NCI-H748 (cell line): Measurements from ENCODE around the gene A1BG.

ENCODE experiments used
- DNase-seq: peaks from one replicate; lab custom pipeline; 2025; ENCODE audit not compliant: unreplicated experiment; lab: John Stamatoyannopoulos, UW

Gene A1BG

DNA sequence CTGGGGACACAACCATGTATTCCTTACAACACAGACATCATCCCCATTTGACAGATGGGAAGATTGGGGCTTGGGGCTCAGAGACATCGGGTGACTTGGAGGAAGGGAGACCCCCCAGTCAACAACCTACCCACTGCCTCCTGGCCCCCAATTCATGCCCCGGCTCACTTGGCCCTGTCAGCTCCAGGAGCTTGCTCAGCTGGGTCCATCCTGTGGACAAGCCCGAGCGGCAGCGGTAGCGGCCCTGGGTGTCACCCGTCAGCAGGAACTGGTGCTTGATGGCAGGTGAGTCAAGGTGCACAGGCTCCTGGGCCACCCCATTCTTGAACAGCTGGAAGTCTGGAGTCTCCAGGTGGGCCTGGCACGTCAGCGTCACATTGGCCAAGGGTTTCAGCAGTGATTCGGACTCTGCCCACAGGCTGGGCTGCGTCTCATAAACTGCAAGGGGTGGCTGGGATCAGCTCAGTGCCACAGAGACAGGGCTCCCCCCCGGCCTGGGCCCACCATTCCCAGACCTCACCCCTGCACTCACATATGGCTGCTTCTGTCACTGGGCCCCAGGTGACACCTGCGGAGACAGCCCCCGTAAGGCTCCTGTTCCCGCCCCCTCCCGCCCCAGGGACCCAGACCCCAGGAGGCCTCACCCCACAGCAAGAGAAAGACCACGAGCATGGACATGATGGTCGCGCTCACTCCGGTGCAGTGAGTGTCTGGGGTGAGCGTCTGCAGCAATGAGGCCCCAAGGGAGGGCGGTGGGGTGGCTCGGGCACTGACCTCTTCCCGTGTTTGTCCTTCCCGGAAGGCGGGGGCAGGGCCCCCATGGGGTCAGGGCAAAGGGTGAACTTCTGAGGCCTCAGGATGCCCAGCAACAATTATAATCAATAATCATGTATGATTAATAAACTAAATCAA is at the start of gene A1BG:
TSS of gene A1BG (minus strand) at position 733 of the 912 bp plus-strand sequence. CDS start at position 678, 55 bp downstream.
- DNase-seq: no peak

DNA sequence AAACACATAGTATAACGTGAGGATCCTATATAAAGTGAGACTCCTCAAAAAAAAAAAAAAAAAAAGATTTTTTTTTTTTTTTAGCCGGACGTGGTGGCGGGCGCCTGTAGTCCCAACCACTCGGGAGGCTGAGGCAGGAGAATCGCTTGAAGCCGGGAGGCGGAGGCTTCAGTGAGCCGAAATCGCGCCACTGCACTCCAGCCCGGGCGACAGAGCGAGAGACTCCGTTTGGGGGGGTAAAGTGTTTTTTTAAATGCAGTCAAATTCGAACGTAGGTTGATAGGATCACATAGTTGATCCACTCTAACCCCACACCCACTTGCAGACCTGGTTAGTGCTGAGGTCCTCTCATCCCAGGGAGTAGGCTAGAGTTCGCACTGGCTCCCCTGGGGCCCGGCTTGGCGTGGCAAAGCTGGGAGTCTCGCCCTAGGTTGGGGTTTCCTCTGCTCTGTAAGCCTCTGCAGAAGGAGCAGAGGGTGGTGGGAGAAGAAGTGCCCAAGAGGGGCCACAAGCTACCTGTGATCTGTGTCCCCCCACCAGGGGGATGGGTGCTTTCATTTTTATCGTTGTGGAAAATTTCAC is 48.6 kb upstream of the A1BG start:
- DNase-seq: peak; percentile 44

DNA sequence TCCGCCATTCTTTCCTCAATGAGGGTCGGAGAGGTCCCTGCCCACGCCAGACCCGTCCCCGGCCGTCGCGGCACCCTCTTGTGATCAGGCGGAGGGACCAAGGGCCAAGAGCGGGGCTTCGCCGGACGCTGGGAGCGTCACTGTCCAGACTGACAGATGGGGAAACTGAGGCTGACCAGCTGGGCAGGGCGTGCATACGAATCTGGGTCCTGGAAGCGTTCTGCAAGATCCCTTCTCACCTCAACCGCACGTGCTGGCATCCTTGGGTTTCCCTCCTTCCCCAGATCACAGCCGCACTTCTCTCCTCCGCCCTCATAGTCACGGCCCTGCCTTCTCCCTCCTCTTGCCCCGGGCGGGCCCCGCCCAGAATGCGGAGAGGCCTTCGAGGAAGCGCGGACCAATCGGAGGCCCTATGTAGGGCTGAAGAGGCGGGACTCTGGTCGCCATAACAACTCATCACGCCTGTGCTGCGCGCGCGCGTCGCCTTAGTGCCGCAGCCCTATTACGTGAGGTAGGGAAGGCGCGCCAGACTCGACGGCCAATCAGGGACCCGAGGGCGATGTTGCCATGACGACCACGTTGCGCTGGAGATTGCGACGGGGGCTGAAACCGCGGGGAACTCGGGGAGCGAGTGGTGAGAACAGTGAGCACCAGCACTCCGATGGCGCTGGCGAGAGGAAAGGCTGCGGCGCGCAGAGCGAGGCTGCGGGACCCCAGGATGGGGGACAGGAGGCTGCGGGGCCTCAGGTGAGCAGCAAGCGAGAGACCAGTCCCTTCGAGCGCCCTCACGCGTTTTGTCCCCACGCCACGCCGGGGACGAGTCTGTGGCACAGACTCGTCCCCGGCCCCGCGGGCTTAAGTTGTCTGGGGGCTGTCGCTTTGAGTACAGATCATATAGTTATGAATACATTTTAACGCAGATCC is 47.9 kb upstream of the A1BG start:
- DNase-seq: peak; percentile 100

DNA sequence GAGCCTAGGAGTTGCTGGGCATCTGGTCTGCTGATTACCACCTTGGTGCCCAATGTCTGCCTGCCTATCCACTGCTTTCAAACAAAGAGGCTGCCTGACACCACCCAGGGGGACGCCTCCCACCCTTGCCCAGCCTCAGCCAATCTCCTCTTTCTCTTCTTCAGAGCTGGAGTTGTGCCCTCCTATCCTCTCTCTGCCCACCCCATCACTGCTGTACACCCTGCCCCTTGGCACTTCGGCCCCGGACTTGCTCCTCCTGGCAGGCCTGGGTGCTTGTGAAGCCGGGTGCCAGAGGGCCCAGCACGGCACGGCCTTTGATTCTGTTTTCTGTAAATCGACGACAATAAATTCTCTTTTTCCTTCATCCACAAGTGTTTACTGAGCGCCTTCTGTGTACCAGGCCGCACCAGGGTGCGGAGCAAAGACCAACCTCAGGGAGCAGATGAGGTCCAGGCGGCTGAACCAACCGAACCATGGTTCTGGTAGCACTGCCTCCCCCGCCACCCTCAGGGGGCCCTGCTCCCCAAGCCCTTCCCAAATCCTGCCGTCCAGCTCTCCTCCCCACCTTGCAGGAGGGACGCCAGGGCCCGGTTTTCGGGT is 47.1 kb upstream of the A1BG start:
- DNase-seq: peak; percentile 74

- DNase-seq: no peak
Observed at GRCh38 chr19:58399903-58400302, 46.6 kb upstream of the A1BG start.

GRCh38 chr19:58398545-58398944 is 45.3 kb upstream of the A1BG start:
- DNase-seq: no peak

DNA sequence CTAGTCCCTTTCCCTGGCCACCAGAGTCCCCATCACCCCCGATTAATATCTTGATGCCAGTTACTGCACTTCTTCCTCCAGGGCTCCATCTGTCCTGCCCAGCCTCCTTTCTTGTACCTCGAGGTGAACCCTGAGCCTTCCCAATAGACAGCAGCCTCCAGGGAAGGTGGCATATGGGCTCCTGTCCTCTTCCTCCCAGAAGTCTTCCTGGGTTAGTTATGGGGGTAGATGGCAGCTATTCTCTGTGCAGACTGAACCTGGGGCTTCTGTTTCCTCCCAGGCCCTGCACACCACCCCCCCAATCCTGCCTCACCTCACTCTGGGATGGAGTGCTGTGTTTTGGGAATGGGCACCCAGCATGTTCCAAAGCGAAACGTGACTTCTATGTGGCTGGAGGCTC is 44.8 kb upstream of the A1BG start:
- DNase-seq: no peak

- no peak for DNase-seq
Observed at GRCh38 chr19:58397533-58398037, 44.3 kb upstream of the A1BG start.

DNA sequence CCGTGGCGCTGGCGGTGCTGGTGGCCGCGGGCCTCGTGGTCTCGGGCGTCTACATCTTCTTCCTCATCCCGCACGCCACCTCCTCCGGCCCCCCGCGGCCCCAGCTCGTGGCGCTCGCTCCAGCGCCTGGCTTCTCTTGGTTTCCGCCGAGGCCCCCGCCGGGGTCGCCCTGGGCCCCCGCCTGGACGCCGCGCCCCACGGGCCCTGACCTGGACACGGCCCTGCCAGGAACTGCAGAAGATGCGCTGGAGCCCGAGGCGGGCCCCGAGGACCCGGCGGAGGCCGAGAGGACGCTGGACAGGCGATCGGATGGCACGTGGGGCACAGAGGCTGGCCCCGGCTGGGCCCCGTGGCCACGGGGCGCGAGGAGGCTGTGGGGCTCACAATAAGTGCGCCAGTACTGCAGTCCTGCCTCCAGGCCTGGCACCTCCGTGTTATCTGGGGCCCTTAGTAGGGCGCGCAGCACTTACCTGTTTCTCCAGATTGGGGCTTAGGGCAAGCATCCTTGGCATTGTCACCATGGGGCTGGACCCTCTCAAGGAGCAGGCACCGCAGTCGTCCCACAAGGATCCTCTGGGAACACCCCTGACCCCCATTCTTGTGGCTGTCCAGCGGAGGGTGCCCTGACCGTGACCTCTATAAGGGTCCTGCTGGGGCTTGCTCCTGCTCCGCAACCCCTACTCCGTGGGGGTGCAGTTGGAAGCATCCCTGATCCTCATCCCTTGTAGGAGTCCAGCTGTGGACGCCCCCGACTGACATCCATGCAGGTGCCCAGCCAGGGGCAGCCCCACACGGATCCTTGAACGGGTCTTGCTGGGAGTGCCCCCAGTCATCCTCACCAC is 43.6 kb upstream of the A1BG start:
- no peak for DNase-seq

DNA sequence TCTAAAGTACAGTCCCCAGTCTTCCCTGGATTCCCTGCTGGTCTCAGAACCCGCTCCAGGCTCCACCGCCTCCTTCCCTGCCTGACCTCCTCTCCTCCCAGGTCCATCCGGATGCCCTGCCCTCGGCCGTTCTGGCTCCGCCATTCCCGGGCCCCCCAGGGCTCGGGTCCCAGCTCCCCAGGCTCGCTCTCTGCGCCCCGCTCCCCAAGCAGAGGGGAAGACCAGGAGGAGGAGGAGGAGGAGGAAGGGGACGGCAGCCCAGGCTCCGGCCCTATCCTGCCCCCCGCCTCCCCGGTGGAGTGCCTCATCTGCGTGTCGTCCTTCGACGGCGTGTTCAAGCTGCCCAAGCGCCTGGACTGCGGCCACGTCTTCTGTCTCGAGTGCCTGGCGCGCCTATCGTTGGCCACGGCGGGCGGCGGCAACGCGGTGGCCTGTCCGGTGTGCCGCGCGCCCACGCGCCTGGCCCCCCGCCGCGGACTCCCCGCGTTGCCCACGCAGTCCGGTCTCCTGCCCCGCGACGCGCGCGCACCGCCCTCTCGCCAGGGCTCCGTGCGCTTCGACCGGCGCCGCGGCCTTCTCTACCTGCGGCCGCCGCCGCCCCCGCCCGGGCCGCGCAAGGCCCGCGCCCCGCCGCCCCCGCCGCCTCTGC is 42.8 kb upstream of the A1BG start:
- DNase-seq: no peak

DNA sequence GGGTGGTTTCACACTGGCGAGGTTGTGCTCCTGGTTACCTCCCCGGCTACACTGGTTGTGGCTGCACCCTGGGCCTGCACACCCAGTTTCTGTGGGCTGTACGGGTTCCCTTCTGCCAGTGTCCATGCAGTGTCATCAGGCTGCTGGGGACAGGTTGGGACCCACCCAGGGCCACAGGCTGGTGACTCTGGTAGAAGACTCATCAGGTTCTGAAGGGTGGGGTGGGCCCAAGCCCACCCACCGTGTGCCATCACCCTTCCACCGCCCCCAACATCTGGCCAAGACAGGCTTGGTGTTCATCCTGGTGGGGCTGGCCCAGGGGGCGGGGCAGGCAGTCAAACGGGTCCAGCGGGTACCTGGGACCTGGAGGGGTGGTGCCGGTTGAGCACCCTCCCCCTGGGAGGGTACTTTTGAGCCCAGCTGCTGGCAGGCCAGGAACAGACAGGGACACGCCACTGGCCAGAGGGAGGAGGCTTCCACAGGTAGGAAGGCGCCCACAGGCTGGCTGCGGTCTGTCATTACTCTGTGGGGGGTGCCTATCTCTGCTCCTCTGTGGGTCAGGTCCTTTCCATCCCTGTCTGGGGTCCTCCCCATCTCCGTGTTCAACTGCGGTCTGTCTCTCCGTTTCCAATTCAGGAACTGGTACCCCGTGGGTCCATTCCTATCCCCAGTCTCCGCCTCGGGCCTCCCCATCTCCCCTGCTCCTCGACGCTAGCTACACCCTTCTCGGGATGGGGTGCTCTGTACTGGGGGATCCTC is 42.1 kb upstream of the A1BG start, which contains the start of gene RNF225:
TSS of gene RNF225 (plus strand) at position 437 of the 759 bp plus-strand sequence. CDS start 434 bp downstream, outside the sequence.
- DNase-seq: peak; percentile 63

GRCh38 chr19:58394821-58395219 is 41.5 kb upstream of the A1BG start:
- no peak for DNase-seq

DNA sequence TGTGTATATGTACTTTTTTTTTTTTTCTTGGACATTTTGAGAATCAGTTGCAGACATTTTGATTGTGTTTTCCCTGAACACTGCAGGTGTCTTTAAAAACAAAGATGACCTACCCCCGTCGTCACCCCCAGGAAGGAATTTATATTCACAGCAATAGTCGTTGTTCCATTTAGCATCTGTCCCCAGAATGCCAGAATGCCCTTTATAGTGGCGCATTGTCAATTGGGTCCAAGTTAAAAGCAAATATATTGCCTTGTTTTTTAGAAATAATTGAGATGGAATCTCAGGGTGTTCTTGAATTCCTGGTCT is 40.4 kb upstream of the A1BG start:
- DNase-seq: no peak

- DNase-seq: no peak
Observed at GRCh38 chr19:58392945-58393724, 39.8 kb upstream of the A1BG start.

DNA sequence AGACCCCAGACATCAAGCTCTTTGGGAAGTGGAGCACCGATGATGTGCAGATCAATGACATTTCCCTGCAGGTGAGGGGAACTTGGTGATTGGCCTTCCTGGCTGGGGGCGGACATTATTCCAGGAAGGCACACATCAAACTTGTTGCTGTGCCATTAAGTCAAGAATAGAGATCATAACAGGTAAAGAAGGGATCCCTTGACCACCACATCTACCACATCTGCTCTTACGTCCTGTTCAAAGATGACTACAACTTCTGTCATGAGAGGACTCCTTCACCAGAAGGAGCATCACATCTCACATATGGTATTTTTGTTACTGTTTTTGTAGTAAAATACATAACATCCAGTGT is 34.9 kb upstream of the A1BG start:
- no peak for DNase-seq

DNA sequence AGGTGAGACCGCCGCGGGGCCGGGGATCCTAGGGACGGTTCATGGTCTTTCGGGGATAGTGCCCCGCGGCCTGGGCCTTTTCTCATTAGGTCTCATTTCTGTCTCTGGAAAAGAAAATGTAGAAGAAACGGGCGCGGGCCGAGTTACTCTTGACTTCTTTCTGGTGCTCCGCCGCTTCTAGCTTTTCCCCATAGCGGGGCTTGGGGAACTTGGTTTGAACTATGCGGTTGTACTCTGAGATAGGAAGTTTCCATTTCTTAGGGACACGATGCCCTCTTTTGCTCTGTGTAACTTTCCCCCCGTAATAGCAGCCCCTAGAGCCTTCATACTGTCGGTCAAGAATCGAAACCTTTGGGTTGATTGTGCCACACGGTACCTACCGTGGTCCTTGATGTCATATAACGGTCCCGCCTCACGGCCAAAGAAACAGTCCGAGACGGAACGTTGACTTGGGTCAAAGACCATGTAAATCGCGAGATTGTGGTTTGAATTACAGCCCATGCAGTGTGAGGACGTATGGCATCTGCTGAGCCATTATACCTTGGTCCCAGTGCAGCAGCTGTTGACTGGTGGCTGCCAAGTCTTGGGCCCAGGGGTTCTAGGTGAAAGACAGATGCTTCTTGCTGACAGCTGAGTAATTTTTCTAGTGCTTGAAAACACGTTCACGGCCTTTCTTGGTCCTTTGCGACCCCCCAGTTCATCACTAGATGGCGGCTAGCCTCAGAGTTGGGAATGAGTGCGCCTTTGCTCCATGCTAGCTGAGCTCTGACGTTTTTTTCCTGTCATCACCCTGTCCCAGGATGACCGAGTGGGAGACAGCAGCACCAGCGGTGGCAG is 34.3 kb upstream of the A1BG start:
- DNase-seq: no peak
